ENCODE measurements around the gene ITPK1. TPM values are rescaled to one million over a fixed set of nuclear protein-coding genes. Genes with fewer than 3 reads are reported as not detected.
A peak's percentile ranks its signal among the peaks of the same experiment; 100 is the strongest.
"Not testable (repeated sequence)": the region's sequence is repeated elsewhere in the genome, so short reads cannot be mapped to it uniquely, and the experiment has no call there.

Gene ITPK1
- total RNA-seq, 4 donors from 2014 or later, result 132 to 172 (median 157) TPM

DNA sequence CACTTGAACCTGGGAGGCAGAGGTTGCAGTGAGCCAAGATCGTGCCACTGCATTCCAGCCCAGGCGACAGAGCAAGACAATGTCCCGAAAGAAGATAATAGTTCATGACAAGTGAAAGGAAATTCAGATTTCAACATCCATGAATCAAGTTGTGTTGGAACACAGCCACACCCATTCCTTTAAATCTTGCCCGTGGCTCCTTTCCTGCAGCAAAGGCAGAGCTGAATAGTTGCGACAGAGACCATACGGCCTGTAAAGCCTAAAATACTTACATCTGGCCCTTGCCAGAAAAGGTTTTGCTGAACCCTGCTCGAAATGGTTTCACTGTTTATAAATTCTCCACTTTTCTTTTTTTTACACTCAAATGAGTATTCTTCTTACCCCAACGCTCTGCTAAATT lies 17.7 kb upstream of the ITPK1 start:
- DNase-seq, result no peak
- Histone ChIP-seq H3K36me3 (no peaks in the 10 kb centered on the region), H3K27ac (no peak overlapping the region), H3K9me3 (no peaks in the 10 kb centered on the region), H3K4me1 (peaks cover 0 to 9% (median 0%) of the 10 kb centered on the region in 4 donors), H3K4me3 (no peak overlapping the region), H3K27me3 (no peaks in the 10 kb centered on the region)
- TF ChIP-seq POLR2A (IDR thresholded peaks at IDR 0.05), result no peak
- TF ChIP-seq, protein P1, sequence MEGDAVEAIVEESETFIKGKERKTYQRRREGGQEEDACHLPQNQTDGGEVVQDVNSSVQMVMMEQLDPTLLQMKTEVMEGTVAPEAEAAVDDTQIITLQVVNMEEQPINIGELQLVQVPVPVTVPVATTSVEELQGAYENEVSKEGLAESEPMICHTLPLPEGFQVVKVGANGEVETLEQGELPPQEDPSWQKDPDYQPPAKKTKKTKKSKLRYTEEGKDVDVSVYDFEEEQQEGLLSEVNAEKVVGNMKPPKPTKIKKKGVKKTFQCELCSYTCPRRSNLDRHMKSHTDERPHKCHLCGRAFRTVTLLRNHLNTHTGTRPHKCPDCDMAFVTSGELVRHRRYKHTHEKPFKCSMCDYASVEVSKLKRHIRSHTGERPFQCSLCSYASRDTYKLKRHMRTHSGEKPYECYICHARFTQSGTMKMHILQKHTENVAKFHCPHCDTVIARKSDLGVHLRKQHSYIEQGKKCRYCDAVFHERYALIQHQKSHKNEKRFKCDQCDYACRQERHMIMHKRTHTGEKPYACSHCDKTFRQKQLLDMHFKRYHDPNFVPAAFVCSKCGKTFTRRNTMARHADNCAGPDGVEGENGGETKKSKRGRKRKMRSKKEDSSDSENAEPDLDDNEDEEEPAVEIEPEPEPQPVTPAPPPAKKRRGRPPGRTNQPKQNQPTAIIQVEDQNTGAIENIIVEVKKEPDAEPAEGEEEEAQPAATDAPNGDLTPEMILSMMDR (IDR thresholded peaks at IDR 0.05), result no peak

DNA sequence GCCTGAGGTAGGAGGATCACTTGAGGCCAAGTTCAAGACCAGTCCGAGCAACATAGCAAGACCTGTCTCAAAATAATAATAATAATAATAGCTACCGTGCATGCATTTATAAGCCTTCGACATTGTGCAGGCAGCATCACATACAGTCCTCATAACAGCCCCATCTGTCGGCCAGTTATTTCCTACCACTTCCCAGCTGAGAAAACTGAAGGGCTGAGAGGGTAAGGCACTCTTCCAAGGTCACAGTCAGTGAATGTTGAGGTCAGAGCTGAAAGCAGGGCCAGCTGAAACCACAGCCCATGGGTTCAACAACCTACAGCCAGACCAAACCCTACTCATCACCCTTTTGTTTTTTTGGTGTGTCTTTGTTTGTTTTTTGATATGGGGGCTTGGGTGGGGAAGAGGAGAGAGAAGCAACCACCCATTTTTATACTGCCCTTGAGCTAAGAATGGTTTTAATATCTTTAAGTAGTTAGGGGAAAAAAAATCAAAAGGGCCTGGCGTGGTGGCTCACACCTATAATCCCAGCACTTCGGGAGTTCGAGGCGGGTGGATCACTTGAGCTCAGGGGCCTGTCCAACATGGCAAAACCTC lies 16.8 kb upstream of the ITPK1 start:
- TF ChIP-seq POLR2A (IDR thresholded peaks at IDR 0.05), result no peak
- TF ChIP-seq, protein P1 (IDR thresholded peaks at IDR 0.05), result peak; percentile 3 to 61 (median 50)
- no peaks in the 10 kb centered on the region for H3K36me3 ChIP-seq
- H3K27ac ChIP-seq, result no peak overlapping the region
- peaks cover 0 to under 1% (median 0%) of the 10 kb centered on the region in 4 donors for H3K4me1 ChIP-seq
- H3K9me3 ChIP-seq, result no peaks in the 10 kb centered on the region
- no peaks in the 10 kb centered on the region for H3K27me3 ChIP-seq
- peak in 2 of 3 donors; percentile 46 to 76 for DNase-seq
- no peak overlapping the region for H3K4me3 ChIP-seq

DNA sequence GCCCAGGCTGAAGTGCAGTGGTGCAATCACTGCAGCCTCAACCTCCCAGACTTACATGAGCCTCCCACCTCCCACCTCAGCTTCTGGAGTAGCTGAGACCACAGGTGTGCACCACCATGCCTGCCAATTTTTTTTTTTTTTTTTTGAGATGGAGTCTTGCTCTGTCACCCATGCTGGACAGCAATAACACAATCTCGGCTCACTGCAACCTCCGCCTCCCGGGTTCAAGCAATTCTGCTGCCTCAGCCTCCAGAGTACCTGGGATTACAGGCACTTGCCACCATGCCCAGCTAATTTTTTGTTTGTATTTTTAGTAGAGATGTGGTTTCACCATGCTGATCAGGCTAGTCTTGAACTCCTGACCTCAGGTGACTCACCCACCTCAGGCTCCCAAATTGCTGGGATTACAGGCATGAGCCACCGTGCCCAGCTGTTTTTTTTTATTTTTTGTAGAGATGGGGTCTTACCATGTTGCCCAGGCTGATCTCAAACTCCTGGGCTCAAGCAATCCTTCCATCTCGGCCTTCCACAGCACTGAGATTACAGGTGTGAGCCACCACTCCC lies 15.6 kb upstream of the ITPK1 start:
- H3K9me3 ChIP-seq, H3K36me3 ChIP-seq, H3K27ac ChIP-seq, H3K4me3 ChIP-seq, DNase-seq, H3K27me3 ChIP-seq, H3K4me1 ChIP-seq: not testable (repeated sequence)

DNA sequence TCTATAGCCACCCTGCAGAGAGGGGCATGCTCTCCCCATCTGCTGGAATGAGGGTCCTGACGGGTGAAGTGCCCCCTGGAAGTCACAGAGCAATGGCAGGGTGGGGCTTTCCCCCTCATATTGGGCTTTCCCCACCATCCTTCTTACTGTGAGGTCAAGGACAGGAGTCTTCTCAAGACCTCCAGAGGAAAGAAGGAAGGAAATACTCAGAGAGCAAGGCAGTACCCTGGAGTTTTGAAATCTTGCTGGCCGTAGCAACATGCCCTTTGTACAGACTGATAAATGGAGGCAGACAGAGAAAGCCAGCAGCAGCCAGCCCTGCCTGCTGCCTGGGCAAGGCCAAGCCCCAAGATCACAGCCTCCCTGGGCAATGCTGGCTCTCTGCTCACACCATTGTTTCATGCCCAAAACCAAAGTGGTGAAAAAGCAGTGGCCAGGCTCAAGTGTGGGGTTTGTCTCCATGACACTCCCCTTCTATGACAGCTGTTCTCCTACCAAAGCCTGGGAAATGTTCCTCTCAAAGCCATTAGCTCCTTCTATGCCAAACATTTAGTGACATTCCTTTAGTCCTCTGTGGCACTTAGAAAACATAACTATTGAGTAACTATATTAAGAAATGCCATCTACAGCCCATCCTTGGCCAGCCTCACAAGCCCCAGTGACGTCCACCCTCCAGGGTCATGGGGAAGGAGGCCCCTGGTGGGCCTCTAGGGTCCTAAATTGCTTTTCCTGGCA lies 13.2 kb upstream of the ITPK1 start:
- no peaks in the 10 kb centered on the region for H3K27me3 ChIP-seq
- no peaks in the 10 kb centered on the region for H3K9me3 ChIP-seq
- no peak overlapping the region for H3K27ac ChIP-seq
- H3K4me3 ChIP-seq, result no peak overlapping the region
- H3K36me3 ChIP-seq, result no peaks in the 10 kb centered on the region
- H3K4me1 ChIP-seq, result no peaks in the 10 kb centered on the region
- no peak for DNase-seq
- no peak for TF ChIP-seq POLR2A (IDR thresholded peaks at IDR 0.05)
- TF ChIP-seq, protein P1 (IDR thresholded peaks at IDR 0.05), result no peak

DNA sequence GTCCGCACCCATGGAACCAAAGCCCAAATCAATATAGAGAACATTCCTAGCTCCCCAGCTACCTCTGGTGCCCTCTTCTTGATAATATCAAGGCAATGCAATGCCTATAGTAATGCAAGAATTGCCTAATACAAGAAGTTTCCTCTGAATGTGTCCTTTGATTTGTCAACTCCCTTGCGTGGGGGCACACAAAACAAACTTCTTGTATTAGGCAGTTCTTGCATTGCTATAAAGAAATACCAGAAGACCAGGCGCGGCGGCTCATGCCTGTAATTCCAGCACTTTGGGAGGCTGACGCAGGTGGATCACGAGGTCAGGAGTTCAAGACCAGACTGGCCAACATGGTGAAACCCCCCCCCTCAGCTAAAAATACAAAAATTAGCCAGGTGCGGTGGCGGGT lies 10.4 kb upstream of the ITPK1 start:
- Histone ChIP-seq H3K36me3 (no peaks in the 10 kb centered on the region), H3K27me3 (no peaks in the 10 kb centered on the region), H3K9me3 (no peaks in the 10 kb centered on the region), H3K4me3 (no peak overlapping the region), H3K4me1 (no peaks in the 10 kb centered on the region), H3K27ac (no peak overlapping the region)
- TF ChIP-seq POLR2A (IDR thresholded peaks at IDR 0.05), result no peak
- TF ChIP-seq, protein P1 (IDR thresholded peaks at IDR 0.05), result no peak
- DNase-seq, result no peak

DNA sequence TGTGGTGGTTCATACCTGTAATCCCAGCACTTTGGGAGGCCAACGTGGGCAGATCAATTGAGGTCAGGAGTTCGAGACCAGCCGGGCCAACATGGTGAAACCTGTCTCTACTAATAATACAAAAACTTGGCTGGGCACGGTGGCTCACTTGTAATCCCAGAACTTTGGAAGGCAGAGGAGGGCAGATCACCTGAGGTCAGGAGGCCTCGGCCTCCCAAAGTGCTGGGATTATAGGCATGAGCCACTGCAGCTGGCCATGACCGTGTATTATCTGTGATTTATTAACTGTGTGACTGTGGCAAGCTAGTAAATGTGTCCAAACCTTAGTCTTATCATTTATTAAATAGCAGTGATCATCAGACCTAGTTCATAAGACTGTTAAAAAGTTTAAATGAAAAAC lies 7.1 kb upstream of the ITPK1 start:
- H3K9me3 ChIP-seq, result no peaks in the 10 kb centered on the region
- H3K4me1 ChIP-seq, result no peaks in the 10 kb centered on the region
- no peak for DNase-seq
- H3K36me3 ChIP-seq, result no peaks in the 10 kb centered on the region
- TF ChIP-seq, protein P1 (IDR thresholded peaks at IDR 0.05), result no peak
- no peak for TF ChIP-seq POLR2A (IDR thresholded peaks at IDR 0.05)
- no peak overlapping the region for H3K27ac ChIP-seq
- H3K4me3 ChIP-seq, result no peak overlapping the region
- H3K27me3 ChIP-seq, result no peaks in the 10 kb centered on the region
